Glutamatergic neuron (in vitro differentiated cells): ENCODE measurements around the gene RIC3. TPM values are rescaled to one million over a fixed set of nuclear protein-coding genes. Genes with fewer than 3 reads are reported as not detected.

Source experiments
- DNase-seq: peaks from one replicate; pipeline ENCODE4 v3.0.0; 2022
- H3K27ac Mint-ChIP-seq: one replicate; pipeline ENCODE4 v1.8.0; 2020; ENCODE audit warnings: mild to moderate bottlenecking, mixed read lengths, inconsistent platforms; ENCODE audit not compliant: unreplicated experiment
- H3K27me3 Mint-ChIP-seq: one replicate; pipeline ENCODE4 v1.8.0; 2020; ENCODE audit warnings: mild to moderate bottlenecking, moderate library complexity, mixed read lengths, inconsistent platforms; ENCODE audit not compliant: unreplicated experiment
- H3K36me3 Mint-ChIP-seq: one replicate; pipeline ENCODE4 v1.8.0; 2020; ENCODE audit warnings: mild to moderate bottlenecking, mixed read lengths, inconsistent platforms; ENCODE audit not compliant: unreplicated experiment
- H3K4me1 Mint-ChIP-seq: one replicate; pipeline ENCODE4 v1.8.0; 2020; ENCODE audit warnings: mild to moderate bottlenecking, low read depth, mixed read lengths, inconsistent platforms; ENCODE audit not compliant: unreplicated experiment
- H3K4me3 Mint-ChIP-seq: one replicate; pipeline ENCODE4 v1.8.0; 2020; ENCODE audit warnings: mild to moderate bottlenecking, mixed read lengths, inconsistent platforms; ENCODE audit not compliant: unreplicated experiment
- H3K9me3 Mint-ChIP-seq: one replicate; pipeline ENCODE4 v1.8.0; 2020; ENCODE audit warnings: mild to moderate bottlenecking, moderate library complexity, mixed read lengths, inconsistent platforms; ENCODE audit not compliant: unreplicated experiment
- total RNA-seq: library from RNA; stranded (reverse); fragmentation: NEBNext Ultra II Directional; extraction: Animal tissue kit (Norgen Biotek cat#: 25700); gene quantifications from one replicate; pipeline ENCODE4 v1.2.1, GENCODE V29; 2021; ENCODE audit not compliant: unreplicated experiment
- TF ChIP-seq, protein P1 (sequence below): fragments of 200-600 bp; sonication (generic); IDR thresholded peaks from one replicate; pipeline ENCODE4 v1.5.0; 2021; ENCODE audit not compliant: partially characterized antibody, unreplicated experiment

The RIC3 gene
- total RNA-seq, 1 donor from 2014 or later, result 34.4 TPM

DNA sequence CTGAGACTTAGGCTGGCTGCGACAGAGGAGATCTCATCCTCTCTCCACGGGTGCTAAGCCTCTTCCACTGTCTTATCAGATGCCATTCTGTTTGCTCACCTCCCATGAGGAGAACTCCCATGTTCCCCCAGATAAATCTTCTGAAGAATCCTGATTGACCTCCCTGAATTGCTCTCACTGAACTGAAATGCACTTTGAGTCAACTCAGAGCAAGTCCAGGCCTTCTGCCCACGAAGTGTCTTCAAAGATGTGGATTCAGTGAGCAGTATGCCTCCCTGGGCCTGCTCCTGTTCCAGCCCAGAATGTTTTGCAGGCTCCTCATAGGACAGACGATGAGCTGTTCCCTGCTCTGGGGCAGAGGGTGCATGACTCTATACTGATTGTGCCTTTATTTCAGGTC, 70.5 kb downstream of the RIC3 start:
- Mint-ChIP-seq H3K27ac (no peak overlapping the region), H3K36me3 (peaks cover 8% of the 10 kb centered on the region), H3K4me1 (peaks cover 3% of the 10 kb centered on the region), H3K4me3 (no peak overlapping the region), H3K9me3 (peaks cover 7% of the 10 kb centered on the region), H3K27me3 (peaks cover 14% of the 10 kb centered on the region)
- no peak for DNase-seq
- TF ChIP-seq, protein P1, sequence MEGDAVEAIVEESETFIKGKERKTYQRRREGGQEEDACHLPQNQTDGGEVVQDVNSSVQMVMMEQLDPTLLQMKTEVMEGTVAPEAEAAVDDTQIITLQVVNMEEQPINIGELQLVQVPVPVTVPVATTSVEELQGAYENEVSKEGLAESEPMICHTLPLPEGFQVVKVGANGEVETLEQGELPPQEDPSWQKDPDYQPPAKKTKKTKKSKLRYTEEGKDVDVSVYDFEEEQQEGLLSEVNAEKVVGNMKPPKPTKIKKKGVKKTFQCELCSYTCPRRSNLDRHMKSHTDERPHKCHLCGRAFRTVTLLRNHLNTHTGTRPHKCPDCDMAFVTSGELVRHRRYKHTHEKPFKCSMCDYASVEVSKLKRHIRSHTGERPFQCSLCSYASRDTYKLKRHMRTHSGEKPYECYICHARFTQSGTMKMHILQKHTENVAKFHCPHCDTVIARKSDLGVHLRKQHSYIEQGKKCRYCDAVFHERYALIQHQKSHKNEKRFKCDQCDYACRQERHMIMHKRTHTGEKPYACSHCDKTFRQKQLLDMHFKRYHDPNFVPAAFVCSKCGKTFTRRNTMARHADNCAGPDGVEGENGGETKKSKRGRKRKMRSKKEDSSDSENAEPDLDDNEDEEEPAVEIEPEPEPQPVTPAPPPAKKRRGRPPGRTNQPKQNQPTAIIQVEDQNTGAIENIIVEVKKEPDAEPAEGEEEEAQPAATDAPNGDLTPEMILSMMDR, result no peak

DNA sequence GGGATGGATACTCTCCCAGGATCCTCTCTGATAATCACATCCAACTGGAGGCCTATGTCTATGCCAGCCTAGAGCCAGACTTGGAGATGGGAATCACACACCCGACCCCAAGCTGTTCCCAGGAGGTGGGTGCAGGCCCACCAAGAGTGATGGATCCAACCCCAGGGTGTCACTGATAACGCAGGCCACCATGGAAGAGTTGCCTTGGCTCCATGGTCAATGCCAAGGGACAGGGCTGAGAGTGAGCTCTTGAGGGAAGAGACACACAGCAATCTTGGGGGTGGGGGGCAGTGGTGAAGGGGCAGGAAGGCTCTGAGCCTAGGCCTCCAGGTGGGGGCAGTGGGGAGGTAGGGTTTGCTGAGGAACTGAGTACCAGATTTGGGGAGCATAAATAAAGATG, 70.9 kb downstream of the RIC3 start:
- Mint-ChIP-seq H3K27ac (no peak overlapping the region), H3K4me1 (peaks cover 3% of the 10 kb centered on the region), H3K36me3 (peaks cover 9% of the 10 kb centered on the region), H3K9me3 (peaks cover 7% of the 10 kb centered on the region), H3K4me3 (no peak overlapping the region), H3K27me3 (peaks cover 18% of the 10 kb centered on the region)
- TF ChIP-seq, protein P1, result no peak
- DNase-seq, result no peak

DNA sequence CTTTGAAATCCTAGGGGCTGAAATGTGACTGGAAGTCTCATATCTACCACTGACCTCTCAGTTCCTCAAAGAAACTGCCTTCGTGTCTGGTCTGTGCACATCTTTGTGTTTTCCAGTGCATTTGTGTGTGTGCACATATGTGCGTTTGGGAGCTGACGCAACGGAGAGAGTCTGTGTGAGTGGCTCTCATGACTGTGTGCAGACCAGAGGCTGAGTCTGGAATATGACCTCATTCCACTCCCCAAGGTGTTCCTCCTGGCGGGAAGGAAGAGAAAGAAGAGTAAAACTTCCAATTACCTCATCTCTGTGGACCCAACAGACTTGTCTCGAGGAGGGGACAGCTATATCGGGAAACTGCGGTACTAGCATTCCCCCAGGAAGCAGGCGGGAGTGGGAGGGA, 71.4 kb downstream of the RIC3 start:
- H3K27me3 Mint-ChIP-seq, result peaks cover 22% of the 10 kb centered on the region
- peaks cover 7% of the 10 kb centered on the region for H3K4me1 Mint-ChIP-seq
- TF ChIP-seq, protein P1, result no peak
- no peak overlapping the region for H3K27ac Mint-ChIP-seq
- H3K9me3 Mint-ChIP-seq, result peaks cover 7% of the 10 kb centered on the region
- no peak for DNase-seq
- H3K4me3 Mint-ChIP-seq, result no peak overlapping the region
- peaks cover 9% of the 10 kb centered on the region for H3K36me3 Mint-ChIP-seq

- Mint-ChIP-seq H3K4me3 (no peak overlapping the region), H3K36me3 (peaks cover 9% of the 10 kb centered on the region), H3K27ac (no peak overlapping the region), H3K27me3 (peaks cover 22% of the 10 kb centered on the region), H3K4me1 (peaks cover 7% of the 10 kb centered on the region), H3K9me3 (peaks cover 7% of the 10 kb centered on the region)
- TF ChIP-seq, protein P1, result no peak
- no peak for DNase-seq
Observed at GRCh38 chr11:8097062-8097461, 71.8 kb downstream of the RIC3 start.

GRCh38 chr11:8096575-8096974, 72.2 kb downstream of the RIC3 start:
- H3K27me3 Mint-ChIP-seq, result peaks cover 22% of the 10 kb centered on the region
- no peak overlapping the region for H3K4me3 Mint-ChIP-seq
- TF ChIP-seq, protein P1, result no peak
- H3K4me1 Mint-ChIP-seq, result peaks cover 7% of the 10 kb centered on the region
- H3K27ac Mint-ChIP-seq, result no peak overlapping the region
- H3K9me3 Mint-ChIP-seq, result peaks cover 7% of the 10 kb centered on the region
- H3K36me3 Mint-ChIP-seq, result peaks cover 9% of the 10 kb centered on the region
- no peak for DNase-seq
